H54 (cell line): ENCODE results near the gene PTPRU.
"Not testable (repeated sequence)": the region's sequence is repeated elsewhere in the genome, so short reads cannot be mapped to it uniquely, and the experiment has no call there.

Experiments
- DNase-seq: peaks from one replicate; pipeline ENCODE4 v3.0.0; 2011; ENCODE audit warnings: low spot score, mixed read lengths; ENCODE audit not compliant: insufficient read length
- FAIRE-seq: peaks from 3 replicates; lab custom pipeline; 2011; peaks lifted over from hg19 to GRCh38; lab: Jason Lieb, UNC
- POLR2A ChIP-seq: IDR thresholded peaks from 2 replicates; pipeline ENCODE4 v1.6.1; 2011; ENCODE audit warnings: low read depth, mild to moderate bottlenecking, low read length

PTPRU gene

GRCh38 chr1:29210278-29211085 lies 25.8 kb upstream of the PTPRU start:
- no peak for DNase-seq
- FAIRE-seq, result no peak
- no peak for TF ChIP-seq POLR2A

DNA sequence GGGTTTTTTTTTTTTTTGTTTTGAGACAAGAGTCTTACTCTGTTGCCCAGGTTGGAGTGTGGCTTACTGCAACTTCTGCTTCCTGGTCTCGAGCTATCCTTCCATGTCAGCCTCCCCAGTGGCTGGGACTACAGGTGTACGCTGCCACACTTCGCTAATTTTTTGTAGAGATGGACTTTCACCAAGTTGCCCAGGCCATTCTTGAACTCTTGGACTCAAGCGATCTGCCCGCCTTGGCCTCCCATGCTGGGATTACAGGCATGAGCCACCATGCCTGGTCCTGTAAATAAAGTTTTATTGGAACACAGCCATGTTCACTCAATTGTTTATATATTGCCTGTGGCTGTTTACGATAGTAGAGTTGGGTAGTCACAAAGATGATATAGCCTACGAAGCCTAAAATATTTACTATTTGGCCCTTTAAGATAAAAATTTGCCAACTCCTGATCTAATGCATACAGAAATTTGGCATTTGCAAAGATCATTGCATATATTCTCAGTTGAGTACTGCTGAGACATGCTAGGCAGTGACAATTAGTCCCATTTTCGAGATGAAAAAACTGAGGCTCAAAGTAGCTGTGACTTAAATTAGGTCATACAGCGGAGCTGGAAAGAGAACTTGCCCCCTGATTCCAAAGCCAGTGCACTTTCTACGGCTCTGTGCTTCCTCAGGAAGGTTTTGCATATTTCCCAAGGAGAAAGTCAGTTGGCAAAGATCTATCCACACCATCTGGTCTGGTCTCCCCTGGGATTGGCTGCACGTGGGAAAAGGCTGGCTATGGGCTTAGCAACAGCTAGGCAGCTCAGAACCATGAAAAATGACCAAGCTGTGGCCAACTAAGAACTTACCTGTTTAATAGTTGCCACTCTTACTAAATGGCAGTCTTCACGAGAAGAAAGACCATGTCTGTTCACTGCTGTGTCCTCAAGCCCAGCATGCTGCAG lies 25.0 kb upstream of the PTPRU start:
- TF ChIP-seq POLR2A, result no peak
- FAIRE-seq (no peak), DNase-seq (no peak)

GRCh38 chr1:29213055-29213454 lies 23.3 kb upstream of the PTPRU start:
- TF ChIP-seq POLR2A, result no peak
- FAIRE-seq, result no peak
- DNase-seq, result no peak

DNA sequence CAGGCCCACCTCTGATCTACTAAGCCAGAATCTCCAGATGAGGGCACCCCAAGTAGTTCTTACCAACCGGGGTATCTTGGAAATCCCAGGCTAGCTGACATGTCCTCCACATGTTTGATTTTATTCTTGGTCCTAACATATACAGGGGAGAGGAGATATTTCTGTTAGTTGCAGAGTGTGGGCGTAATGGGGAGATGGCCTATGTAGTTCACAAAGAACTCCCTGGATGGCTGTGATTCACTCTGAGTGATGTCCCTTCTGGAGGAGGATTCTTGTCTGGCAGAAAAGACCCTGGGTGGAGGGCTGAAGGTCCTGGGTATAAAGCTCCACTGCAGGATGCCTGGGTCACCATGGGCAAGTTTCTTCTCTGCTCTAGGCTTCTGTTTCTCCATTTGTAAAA lies 18.7 kb upstream of the PTPRU start:
- no peak for TF ChIP-seq POLR2A
- FAIRE-seq (no peak), DNase-seq (no peak)

DNA sequence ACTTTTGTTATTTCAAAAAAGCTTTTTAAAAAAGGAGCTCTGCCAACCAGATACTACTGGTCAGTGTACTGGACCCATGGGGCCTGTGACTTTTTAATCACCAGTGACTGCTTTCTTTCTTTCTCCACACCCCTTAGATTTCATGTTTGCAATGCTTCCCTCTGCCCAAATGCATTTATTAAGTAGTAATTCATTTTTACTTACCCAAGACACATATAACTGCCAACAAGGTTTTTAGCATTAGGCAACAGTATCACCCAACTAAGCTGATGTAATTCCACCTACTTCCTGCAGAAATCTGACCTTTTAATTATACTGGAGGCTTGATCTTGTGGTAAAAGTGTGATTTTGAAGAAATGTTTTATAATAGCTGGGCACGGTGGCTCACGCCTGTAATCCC lies 18.1 kb upstream of the PTPRU start:
- no peak for FAIRE-seq
- no peak for DNase-seq
- TF ChIP-seq POLR2A, result no peak

DNA sequence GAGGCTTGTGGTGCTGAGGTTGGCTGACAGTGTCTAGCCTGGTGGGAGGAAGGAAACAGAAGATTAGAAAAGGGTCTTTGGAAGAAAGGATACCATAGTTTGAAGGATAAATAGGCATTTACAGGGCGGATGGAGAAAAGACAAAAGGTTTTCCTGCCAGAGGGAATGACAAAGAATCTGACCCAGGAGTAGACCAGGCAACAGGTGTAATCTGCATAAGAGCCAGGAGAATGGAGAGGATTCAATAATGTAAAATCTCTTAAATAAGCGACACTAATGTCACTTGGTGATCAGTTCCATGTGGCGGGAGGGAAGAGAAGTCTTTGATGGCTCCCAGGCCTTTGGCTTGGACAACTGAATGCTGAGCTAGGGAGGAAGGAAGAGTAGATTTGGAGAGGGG lies 15.0 kb upstream of the PTPRU start:
- no peak for TF ChIP-seq POLR2A
- FAIRE-seq, result no peak
- DNase-seq, result no peak

DNA sequence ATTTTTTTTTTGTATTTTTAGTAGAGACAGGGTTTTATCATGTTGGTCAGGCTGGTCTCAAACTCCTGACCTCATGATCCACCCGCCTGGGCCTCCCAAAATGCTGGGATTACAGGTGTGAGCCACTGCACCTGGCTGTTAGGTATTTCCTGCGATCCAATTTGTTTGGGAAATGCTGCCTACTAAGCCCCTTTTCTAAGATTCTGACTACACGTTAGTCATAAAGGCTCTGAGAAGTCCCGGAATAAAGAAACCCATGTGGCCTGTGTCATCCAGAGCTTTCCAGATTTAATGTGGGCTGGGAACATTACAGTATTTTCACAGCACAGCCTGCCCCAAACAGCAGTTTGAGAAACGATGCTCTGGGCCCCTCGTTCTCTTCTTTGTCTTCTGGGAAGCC lies 14.1 kb upstream of the PTPRU start:
- not testable (repeated sequence) for FAIRE-seq, DNase-seq

- TF ChIP-seq POLR2A, result no peak
- DNase-seq (no peak), FAIRE-seq (no peak)
Observed at GRCh38 chr1:29222686-29223085, 13.6 kb upstream of the PTPRU start.

GRCh38 chr1:29223521-29223920 lies 12.8 kb upstream of the PTPRU start:
- FAIRE-seq, result no peak
- TF ChIP-seq POLR2A, result no peak
- DNase-seq, result no peak

DNA sequence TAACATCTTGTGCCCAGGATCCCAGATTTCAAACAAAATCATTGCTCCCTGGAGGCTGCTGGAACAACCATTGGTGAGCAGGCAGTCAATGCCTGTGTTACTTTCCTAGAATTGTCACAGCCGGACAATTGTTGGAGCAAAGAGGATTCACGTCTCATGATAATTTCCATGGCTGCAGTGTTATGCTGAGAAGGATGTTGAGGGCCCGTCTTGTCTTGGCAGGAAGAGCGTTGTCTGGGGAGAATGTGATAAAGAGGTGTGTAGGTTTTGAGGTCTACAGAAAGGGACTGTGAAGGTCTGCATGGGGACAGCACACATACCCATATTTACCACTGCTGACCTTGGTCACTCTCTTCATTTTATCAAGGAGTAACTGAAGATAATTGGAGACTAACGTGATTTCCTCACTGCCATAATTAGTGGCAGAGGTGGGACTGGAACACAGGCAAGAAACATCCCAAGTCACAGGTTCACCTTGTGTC lies 11.9 kb upstream of the PTPRU start:
- DNase-seq (no peak), FAIRE-seq (no peak)
- TF ChIP-seq POLR2A, result no peak

GRCh38 chr1:29225361-29225760 lies 11.0 kb upstream of the PTPRU start:
- DNase-seq (no peak), FAIRE-seq (no peak)
- no peak for TF ChIP-seq POLR2A

GRCh38 chr1:29227511-29227910 lies 8.8 kb upstream of the PTPRU start:
- FAIRE-seq (no peak), DNase-seq (no peak)
- no peak for TF ChIP-seq POLR2A

DNA sequence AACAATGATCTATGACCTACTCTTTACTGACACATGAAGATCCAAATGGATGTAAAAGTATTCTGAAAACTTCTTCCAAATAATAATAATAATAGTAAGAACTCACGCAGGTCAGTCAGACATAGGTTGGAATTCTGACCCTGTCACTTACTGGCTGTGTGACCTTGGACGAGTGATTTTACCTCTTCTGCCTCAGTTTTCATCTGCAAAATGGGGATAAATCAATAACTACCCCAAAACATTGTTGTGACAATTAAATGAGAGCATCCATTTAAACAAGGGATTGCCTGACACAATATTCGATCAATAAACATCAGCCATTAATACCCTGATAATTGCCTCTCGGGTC lies 6.1 kb upstream of the PTPRU start:
- no peak for TF ChIP-seq POLR2A
- DNase-seq (no peak), FAIRE-seq (no peak)
